ENCODE measurements around the gene HNRNPA1L2.
"Not testable (repeated sequence)": the region's sequence is repeated elsewhere in the genome, so short reads cannot be mapped to it uniquely, and the experiment has no call there.

The HNRNPA1L2 gene

DNA sequence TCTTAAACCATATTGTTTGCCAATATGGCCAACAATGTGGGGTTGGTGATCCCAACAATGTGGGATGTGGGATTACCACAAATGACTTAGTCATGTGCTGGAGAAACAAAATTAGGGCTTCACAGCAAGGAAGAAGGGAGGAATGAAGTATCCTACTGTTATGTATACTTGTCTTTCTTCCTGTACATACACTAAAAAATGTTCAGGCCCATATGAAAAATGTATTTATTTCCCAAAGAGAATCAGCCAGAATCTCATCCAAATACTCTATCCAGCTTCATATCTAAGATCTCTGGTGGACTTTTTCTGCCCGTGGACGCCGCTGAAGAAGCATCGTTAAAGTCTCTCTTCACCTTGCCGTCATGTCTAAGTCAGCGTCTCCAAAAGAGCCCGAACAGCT lies at the start of gene HNRNPA1L2:
TSS of gene HNRNPA1L2 (plus strand) at position 301 of the 400 bp plus-strand sequence. CDS start at position 363, 62 bp downstream.
- no peak for DNase-seq

DNA sequence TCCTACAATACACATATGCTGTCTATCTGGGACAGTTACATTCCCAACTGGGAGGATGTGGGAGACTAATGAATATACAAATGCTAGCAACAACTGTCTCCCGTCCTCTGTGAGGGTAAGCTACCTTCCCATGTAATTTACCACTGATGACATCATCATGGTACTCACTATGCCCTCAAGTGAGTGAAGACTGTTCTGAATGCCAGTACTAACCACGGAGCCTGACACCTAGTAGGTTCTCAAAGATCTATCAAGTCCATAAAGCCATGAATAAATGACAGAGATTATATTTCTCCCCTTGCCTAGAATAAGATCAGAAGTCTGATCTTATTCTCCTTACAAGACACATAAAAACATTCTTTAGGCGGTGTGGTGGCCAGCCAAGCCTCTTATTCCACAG lies 49.1 kb upstream of the HNRNPA1L2 start:
- not testable (repeated sequence) for DNase-seq

GRCh38 chr13:52593812-52594211 lies 48.4 kb upstream of the HNRNPA1L2 start:
- DNase-seq, result not testable (repeated sequence)

DNA sequence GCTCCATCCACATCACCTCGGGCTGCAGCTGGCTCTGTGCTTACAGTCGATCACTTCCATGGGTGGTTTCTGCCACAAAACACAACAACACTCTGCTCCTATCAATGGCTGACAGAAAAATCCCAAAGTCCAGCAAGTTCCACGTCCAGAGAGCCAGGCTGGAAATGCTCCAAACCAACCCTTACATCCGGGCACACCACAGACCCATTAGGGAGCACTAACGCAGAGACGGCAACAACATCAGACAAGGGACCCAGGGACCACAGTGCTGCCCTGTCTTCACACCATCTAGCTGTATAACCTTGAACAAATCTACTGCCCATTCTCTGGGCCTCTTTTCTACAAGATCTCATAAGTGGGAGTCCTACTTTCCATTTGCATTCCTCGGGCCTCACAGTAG lies 47.9 kb upstream of the HNRNPA1L2 start:
- not testable (repeated sequence) for DNase-seq

DNA sequence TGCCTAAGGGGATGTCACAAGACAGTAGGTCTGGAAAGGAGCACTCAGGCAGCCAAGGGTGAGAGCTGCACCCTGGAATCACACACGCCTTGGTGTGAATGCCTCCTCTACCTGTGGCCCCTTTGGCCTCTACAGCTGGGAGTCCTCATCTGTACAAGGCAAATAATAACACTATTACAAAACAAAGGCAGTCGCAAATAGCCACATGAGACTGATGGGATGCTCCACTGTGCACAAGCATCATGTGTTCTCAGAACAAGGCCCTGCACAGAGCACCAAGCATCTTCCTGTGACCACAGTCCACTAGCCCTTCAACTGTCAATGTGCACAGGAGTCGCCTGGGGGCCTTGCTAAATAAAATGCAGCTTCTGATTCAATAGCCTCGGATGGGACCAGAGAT lies 44.6 kb upstream of the HNRNPA1L2 start:
- DNase-seq, result no peak

GRCh38 chr13:52599037-52599847 lies 43.0 kb upstream of the HNRNPA1L2 start:
- peak; percentile 47 for DNase-seq

DNA sequence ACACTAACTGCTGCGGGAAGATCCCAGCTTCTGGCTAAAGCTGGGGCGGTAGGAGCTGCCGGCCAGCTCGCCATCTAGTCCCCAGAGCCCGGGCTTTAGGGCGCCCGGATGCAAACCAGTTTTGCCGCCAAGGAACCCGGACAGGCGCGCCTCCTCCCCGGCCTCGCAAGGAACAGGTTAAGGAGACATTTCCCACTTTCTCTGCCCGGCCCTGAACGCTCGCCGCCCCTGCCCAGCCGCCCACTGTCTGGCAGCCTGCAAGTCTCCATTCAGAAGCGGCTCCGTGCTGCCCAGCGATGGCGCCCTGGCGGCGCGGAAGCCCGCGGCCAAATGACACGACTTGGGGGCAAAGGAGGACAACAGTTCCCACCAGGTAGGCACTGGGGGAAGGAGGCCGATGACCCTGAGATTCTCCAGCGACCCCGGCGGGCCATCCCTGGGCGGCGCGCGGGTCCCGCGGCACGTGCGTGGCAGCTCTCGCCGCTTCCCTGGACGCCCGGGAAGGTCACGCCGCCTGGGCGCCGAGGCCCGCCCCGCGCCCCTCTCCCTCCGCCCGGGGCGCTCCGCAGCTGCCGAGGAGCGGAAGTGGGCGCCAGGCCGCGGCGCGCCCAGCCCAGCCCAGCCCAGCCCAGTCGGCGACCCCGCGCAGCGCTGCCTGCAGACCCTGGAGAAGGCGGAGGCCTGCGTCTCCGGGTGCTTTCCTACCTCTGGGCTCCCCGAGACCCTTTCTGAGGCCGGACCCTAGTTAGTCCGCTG lies 42.2 kb upstream of the HNRNPA1L2 start:
- peak; percentile 48 for DNase-seq

DNA sequence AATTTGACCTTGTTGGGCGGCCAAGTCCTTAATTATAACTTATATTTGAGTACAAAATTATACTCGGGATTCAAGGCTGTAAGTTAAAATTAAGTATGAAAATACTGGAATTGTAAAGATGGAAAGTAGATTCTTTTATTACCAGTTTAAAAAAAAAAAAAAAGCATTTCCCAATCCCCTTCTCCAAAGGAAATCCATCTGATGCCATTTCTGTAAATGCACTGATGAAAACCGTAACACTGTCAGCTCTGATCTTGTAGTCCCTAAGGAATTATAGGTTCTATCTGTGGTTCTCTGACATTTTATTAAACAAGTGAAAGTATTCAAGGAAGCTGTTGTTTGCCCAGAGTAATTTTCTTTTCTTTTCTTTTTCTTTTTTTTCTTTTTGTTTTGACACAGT lies 41.6 kb upstream of the HNRNPA1L2 start:
- no peak for DNase-seq

DNA sequence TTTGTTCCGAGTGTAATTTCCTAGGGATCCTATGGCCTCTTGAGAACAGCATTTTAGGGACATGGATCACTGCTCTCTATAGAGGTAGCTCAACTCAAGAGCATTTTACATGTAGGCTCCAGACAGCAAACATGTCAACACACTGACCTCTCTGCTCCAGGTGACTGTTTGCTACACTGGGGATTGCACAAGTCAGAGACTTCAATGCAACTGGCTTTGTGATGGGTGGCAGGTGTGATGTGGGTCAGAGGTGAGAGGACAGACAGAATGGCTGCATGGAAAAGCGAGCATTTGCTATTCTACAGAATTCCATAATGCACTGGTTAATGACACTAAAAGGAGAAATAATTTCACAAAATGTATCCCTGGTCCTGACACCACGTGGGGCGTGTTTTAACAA lies 38.9 kb upstream of the HNRNPA1L2 start:
- DNase-seq, result not testable (repeated sequence)

GRCh38 chr13:52606126-52606525 lies 36.1 kb upstream of the HNRNPA1L2 start:
- not testable (repeated sequence) for DNase-seq

DNA sequence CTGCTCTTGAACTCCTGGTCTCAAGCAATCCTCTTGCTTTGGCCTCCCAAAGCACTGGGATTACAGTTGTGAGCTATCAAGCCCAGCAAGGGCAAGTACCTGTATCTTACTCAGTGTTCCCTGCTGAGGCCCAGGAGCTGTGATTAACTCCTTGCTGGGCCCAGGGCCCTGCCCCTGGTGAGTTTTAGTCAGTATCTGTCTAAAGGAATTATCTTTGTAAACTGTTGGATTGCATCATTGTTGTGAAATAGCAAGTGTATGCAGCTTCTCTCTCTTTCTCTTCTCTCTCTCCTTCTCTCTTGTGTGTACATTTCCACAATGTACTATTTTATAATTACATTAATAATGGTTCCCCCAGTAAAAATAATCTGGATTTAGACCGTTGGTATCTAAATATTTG lies 35.4 kb upstream of the HNRNPA1L2 start:
- not testable (repeated sequence) for DNase-seq

DNA sequence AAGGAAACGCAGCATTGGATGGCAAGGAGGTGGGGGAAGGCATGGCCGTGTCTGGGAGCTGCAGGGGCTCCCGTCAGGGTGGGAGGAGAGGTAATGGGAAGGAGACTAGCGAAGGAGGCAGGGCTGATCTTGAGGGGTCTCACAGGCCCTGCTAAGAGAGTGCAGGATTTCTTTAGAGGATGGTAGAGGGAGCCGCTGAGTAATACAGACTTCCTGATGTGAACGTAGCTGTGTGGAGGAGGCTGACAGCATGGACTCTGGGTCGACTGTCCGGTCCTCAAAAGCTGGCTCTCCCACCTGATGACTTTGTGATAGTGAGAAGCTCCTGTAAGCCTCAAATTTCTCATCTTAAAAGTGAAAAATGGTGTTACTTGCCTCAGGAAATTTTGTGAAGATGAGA lies 34.0 kb upstream of the HNRNPA1L2 start:
- not testable (repeated sequence) for DNase-seq

GRCh38 chr13:52609013-52609606 lies 33.1 kb upstream of the HNRNPA1L2 start:
- DNase-seq, result peak; percentile 20

- not testable (repeated sequence) for DNase-seq
Observed at GRCh38 chr13:52610158-52610557, 32.1 kb upstream of the HNRNPA1L2 start.

- DNase-seq, result no peak
Observed at GRCh38 chr13:52615134-52615801, 27.0 kb upstream of the HNRNPA1L2 start.

- DNase-seq, result no peak
Observed at GRCh38 chr13:52615812-52616211, 26.4 kb upstream of the HNRNPA1L2 start.

GRCh38 chr13:52617070-52618060 lies 24.9 kb upstream of the HNRNPA1L2 start:
- DNase-seq, result peak; percentile 89

- not testable (repeated sequence) for DNase-seq
Observed at GRCh38 chr13:52631083-52631690, 11.0 kb upstream of the HNRNPA1L2 start.

DNA sequence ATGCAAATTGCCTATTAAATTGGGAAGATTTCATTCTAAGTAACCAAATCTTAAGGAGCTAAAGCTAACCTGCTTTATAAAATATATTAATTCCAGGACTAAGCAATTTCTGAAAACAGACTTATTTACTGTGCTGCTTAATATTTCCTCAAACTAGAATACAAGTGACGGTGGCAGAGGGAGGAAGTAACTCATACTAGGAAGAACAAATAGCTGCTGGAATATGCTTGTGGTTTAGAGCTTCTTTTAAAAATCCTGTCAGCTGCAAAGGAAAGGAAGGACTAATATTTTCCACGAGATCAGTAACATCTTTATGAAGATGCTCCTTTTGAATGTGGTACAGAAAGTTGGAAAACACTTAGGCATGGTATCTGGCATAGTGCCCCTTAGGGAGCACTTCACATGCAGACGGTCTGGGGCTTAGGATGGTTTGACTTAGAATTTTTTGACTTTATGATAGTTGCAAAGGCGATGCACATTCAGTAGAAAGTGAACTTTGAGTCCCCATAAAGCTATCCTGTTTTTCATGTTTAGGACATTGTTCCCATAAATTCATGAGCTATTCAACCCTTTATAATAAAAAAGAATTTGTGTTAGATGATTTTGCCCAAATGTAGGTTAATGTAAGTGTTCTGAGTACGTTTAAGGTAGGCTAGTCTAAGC lies 3.4 kb upstream of the HNRNPA1L2 start:
- DNase-seq, result no peak

GRCh38 chr13:52644108-52644507 lies 1.9 kb downstream of the HNRNPA1L2 start:
- DNase-seq, result no peak

DNA sequence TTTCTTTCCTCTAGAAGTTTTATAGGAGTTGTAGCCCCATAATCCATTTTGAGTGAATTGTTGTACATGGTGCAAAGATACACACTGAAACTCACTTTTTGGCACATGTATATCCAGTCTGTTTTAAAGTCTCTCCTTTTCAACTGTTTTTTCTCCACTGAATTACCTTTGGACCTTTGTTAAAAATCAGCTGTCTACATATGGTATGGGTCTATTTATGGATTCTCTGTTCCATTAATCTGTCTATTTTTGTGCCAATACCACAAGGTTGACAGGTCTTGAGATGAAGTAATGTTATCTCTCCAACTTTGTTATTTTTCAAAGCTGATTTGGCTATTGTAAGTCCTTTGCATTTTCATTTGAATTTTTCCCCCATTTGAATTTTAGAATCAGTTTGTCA lies 4.7 kb downstream of the HNRNPA1L2 start:
- DNase-seq, result no peak
